Naive B cell (primary cell): ENCODE results near the gene ENKD1. TPM values are rescaled to one million over a fixed set of nuclear protein-coding genes. Genes with fewer than 3 reads are reported as not detected.

Source experiments
- ATAC-seq, 2 donors: fragments of 150-1000 bp; cut with Tn5 transposase; 2 replicates each; pipeline ENCODE4 v1.10.0; 2021; ENCODE audit warnings: low read depth in 2 of 2, mild to moderate bottlenecking in 2 of 2, moderate library complexity in 2 of 2
- DNase-seq: peaks from one replicate; pipeline ENCODE4 v3.0.0; 2022
- H3K27ac Mint-ChIP-seq, 6 donors: one replicate each; pipeline ENCODE4 v1.8.0; 2020 to 2022; ENCODE audit warnings: mild to moderate bottlenecking in 6 of 6, mixed read lengths in 6 of 6, moderate library complexity in 5 of 6, inconsistent platforms in 2 of 6
- H3K27me3 Mint-ChIP-seq, 3 donors: one replicate each; pipeline ENCODE4 v1.8.0; 2021 to 2022; ENCODE audit warnings: mixed read lengths in 3 of 3, mild to moderate bottlenecking in 1 of 3
- H3K36me3 Mint-ChIP-seq, 2 donors: one replicate each; pipeline ENCODE4 v1.8.0; 2020 to 2022; ENCODE audit warnings: mixed read lengths in 2 of 2, inconsistent platforms in 1 of 2, mild to moderate bottlenecking in 1 of 2
- H3K4me1 Mint-ChIP-seq, 3 donors: one replicate each; pipeline ENCODE4 v1.8.0; 2020 to 2022; ENCODE audit warnings: mixed read lengths in 3 of 3, inconsistent platforms in 1 of 3, mild to moderate bottlenecking in 1 of 3, moderate library complexity in 1 of 3
- H3K4me3 Mint-ChIP-seq, 8 donors: one replicate each; pipeline ENCODE4 v1.8.0; 2020 to 2022; ENCODE audit warnings: mild to moderate bottlenecking in 8 of 8, mixed read lengths in 8 of 8, moderate library complexity in 8 of 8, inconsistent platforms in 2 of 8
- H3K9me3 Mint-ChIP-seq, 7 donors: one replicate each; pipeline ENCODE4 v1.8.0; 2020 to 2022; ENCODE audit warnings: mixed read lengths in 7 of 7, mild to moderate bottlenecking in 5 of 7, inconsistent platforms in 2 of 7, moderate library complexity in 1 of 7
- polyA plus RNA-seq, 6 donors: library from polyadenylated mRNA; unstranded; fragments of 300-500 nt; fragmentation: Illumina TruSeq; gene quantifications; one replicate each; pipeline ENCODE4 v1.2.3, GENCODE V29; 2021; ENCODE audit warnings: low read depth in 6 of 6

The ENKD1 gene
- polyA plus RNA-seq, 6 donors from 2014 or later, result 1.2 to 2.6 (median 2.2) TPM; not detected in 1

DNA sequence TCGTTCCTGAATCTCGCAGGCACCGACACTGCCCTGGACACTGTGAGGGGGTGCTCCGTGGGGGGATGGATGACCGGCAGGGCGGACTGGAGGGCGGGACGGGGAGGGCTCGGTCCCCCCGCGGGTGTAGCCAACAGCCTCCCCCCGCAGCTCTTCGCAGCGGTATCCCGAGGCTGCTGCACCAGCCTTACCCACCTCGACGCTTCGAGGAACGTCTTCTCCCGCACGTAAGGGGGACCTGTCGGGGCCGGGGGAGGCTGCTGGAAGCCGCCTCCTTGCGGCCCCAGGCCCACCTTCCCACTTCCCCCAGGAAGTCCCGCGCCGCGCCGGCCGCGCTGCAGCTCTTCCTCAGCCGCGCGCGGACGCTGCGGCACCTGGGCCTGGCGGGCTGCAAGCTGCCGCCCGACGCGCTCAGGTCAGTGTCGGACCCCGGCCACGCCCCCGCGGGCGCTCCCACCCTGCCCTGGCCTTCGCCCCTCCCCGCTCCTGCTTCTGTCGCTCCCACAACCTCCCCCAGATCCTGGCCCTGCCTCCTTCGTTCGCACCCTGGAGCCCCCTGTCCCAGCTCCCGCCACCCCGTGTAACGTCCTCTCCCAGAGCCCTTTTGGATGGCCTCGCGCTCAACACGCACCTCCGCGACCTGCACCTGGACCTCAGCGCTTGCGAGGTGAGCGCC, 18.3 kb downstream of the ENKD1 start:
- peak overlapping the region in 1 of 6 donors; percentile 47 for H3K27ac Mint-ChIP-seq
- ATAC-seq, result no peak
- no peaks in the 10 kb centered on the region for H3K27me3 Mint-ChIP-seq
- DNase-seq, result no peak
- H3K4me3 Mint-ChIP-seq, result peak overlapping the region in 1 of 8 donors; percentile 23
- H3K36me3 Mint-ChIP-seq, result peaks cover 8 to 14% of the 10 kb centered on the region in 2 donors
- H3K4me1 Mint-ChIP-seq, result peaks cover 15 to 35% (median 19%) of the 10 kb centered on the region in 3 donors
- H3K9me3 Mint-ChIP-seq, result no peaks in the 10 kb centered on the region

GRCh38 chr16:67647681-67648080, 18.9 kb downstream of the ENKD1 start:
- no peaks in the 10 kb centered on the region for H3K27me3 Mint-ChIP-seq
- peak overlapping the region in 1 of 6 donors; percentile 43 for H3K27ac Mint-ChIP-seq
- no peak for ATAC-seq
- no peaks in the 10 kb centered on the region for H3K9me3 Mint-ChIP-seq
- DNase-seq, result no peak
- H3K4me3 Mint-ChIP-seq, result no peak overlapping the region
- peaks cover 8 to 14% of the 10 kb centered on the region in 2 donors for H3K36me3 Mint-ChIP-seq
- H3K4me1 Mint-ChIP-seq, result peaks cover 15 to 35% (median 19%) of the 10 kb centered on the region in 3 donors

DNA sequence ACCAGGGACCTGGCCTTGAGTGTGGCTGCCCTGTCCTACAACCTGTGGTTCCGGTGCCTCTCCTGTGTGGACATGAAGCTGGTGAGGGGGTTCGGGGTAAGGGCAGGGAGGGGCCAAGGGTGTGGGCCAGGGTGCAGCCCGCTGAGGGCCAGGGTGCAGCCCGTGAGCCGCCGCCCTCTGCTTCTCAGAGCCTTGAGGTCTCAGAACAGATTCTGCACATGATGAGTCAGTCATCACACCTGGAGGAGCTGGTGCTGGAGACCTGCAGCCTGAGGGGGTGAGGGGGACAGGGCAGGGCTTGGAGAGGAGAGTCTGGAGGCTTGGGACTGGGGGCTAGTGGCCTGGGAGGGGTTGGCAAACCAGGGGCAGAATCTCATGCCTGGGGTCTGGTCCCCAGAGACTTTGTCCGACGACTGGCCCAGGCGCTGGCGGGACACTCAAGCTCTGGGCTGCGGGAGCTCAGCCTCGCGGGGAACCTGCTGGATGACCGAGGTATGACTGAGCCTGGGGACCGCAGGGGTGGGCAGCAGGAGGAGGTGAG, 19.4 kb downstream of the ENKD1 start:
- peaks cover 15 to 35% (median 19%) of the 10 kb centered on the region in 3 donors for H3K4me1 Mint-ChIP-seq
- no peak for ATAC-seq
- peak overlapping the region in 1 of 6 donors; percentile 43 for H3K27ac Mint-ChIP-seq
- peaks cover 8 to 14% of the 10 kb centered on the region in 2 donors for H3K36me3 Mint-ChIP-seq
- H3K27me3 Mint-ChIP-seq, result no peaks in the 10 kb centered on the region
- DNase-seq, result no peak
- no peaks in the 10 kb centered on the region for H3K9me3 Mint-ChIP-seq
- H3K4me3 Mint-ChIP-seq, result peak overlapping the region in 3 of 8 donors; percentile 32 to 48 (median 45)

GRCh38 chr16:67645397-67646121, 21.0 kb downstream of the ENKD1 start:
- Mint-ChIP-seq H3K27ac (peak overlapping the region; percentile 47 to 95 (median 78)), H3K4me3 (peak overlapping the region; percentile 78 to 90 (median 85)), H3K36me3 (peaks cover 7 to 8% of the 10 kb centered on the region in 2 donors), H3K27me3 (no peaks in the 10 kb centered on the region), H3K9me3 (no peaks in the 10 kb centered on the region), H3K4me1 (peaks cover 11 to 23% (median 13%) of the 10 kb centered on the region in 3 donors)
- peak in 1 of 2 donors; percentile 13 for ATAC-seq
- no peak for DNase-seq

GRCh38 chr16:67644038-67644437, 22.5 kb downstream of the ENKD1 start:
- Mint-ChIP-seq H3K36me3 (no peaks in the 10 kb centered on the region), H3K27me3 (no peaks in the 10 kb centered on the region), H3K9me3 (no peaks in the 10 kb centered on the region), H3K4me3 (peak overlapping the region; percentile 29 to 90 (median 70)), H3K27ac (peak overlapping the region in 5 of 6 donors; percentile 38 to 90 (median 77)), H3K4me1 (peaks cover 4 to 21% (median 11%) of the 10 kb centered on the region in 3 donors)
- ATAC-seq, result no peak
- DNase-seq, result no peak

GRCh38 chr16:67641779-67642708, 24.5 kb downstream of the ENKD1 start:
- H3K27me3 Mint-ChIP-seq, result no peaks in the 10 kb centered on the region
- ATAC-seq, result no peak
- H3K4me3 Mint-ChIP-seq, result peak overlapping the region in 1 of 8 donors; percentile 9
- H3K27ac Mint-ChIP-seq, result peak overlapping the region in 1 of 6 donors; percentile 26
- no peaks in the 10 kb centered on the region for H3K9me3 Mint-ChIP-seq
- peaks cover 0 to under 1% of the 10 kb centered on the region in 2 donors for H3K36me3 Mint-ChIP-seq
- peaks cover 4 to 21% (median 11%) of the 10 kb centered on the region in 3 donors for H3K4me1 Mint-ChIP-seq
- DNase-seq, result no peak

GRCh38 chr16:67637625-67638024, 28.9 kb downstream of the ENKD1 start:
- Mint-ChIP-seq H3K9me3 (no peaks in the 10 kb centered on the region), H3K27me3 (no peaks in the 10 kb centered on the region), H3K27ac (peak overlapping the region in 3 of 6 donors; percentile 56 to 88 (median 65)), H3K4me1 (peaks cover 0 to 2% (median 0%) of the 10 kb centered on the region in 3 donors), H3K36me3 (peaks cover 0 to 4% of the 10 kb centered on the region in 2 donors), H3K4me3 (no peak overlapping the region)
- no peak for DNase-seq
- ATAC-seq, result no peak

GRCh38 chr16:67636713-67637112, 29.8 kb downstream of the ENKD1 start:
- Mint-ChIP-seq H3K9me3 (no peaks in the 10 kb centered on the region), H3K27ac (peak overlapping the region in 2 of 6 donors; percentile 53 to 67), H3K27me3 (no peaks in the 10 kb centered on the region), H3K36me3 (peaks cover 0 to 4% of the 10 kb centered on the region in 2 donors), H3K4me3 (peak overlapping the region in 1 of 8 donors; percentile 21), H3K4me1 (peaks cover 0 to 2% (median 0%) of the 10 kb centered on the region in 3 donors)
- no peak for ATAC-seq
- no peak for DNase-seq

DNA sequence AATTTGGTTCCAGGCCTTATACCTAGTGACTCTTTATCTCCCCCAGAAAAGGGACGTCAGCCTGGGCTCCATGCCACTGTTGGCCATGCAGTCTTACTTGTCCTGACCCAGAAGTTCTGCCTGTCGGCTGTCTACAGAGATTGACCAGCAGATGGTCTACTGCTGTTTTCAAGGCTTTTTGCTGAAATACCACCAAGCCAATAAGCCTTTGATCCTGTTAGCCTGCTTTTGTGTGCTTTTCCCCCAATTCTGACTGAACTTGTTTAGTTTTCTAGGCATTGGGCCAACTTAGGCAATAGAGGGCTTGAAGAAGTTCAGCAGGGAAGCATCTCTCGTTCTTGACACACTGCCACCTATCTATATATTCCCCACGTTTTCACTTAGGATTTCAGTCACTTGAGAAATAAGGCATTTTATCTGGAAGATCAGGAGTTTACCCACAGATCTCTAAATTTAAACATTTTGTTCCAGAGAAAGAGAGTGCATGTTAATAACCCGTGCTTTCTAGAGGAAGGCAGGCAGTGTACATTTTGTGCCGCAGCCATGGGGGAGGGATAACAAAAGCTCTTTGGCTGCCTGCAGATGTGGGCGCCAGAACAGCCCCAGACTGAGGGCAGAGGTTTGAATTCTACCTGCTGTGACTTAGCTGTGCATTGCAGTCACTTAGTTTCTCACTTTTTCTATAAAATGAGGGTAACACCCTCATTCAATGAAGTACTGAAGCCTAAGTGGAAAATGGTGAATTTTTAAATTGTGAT, 34.0 kb downstream of the ENKD1 start:
- no peaks in the 10 kb centered on the region for H3K9me3 Mint-ChIP-seq
- H3K27ac Mint-ChIP-seq, result no peak overlapping the region
- no peaks in the 10 kb centered on the region for H3K27me3 Mint-ChIP-seq
- ATAC-seq (no peak), DNase-seq (no peak)
- peaks cover 15 to 16% of the 10 kb centered on the region in 2 donors for H3K36me3 Mint-ChIP-seq
- peaks cover 0 to 5% (median 0%) of the 10 kb centered on the region in 3 donors for H3K4me1 Mint-ChIP-seq
- H3K4me3 Mint-ChIP-seq, result no peak overlapping the region

GRCh38 chr16:67628216-67628615, 38.3 kb downstream of the ENKD1 start:
- H3K4me1 Mint-ChIP-seq, result peaks cover 0 to 9% (median 6%) of the 10 kb centered on the region in 3 donors
- H3K4me3 Mint-ChIP-seq, result no peak overlapping the region
- DNase-seq (no peak), ATAC-seq (no peak)
- H3K9me3 Mint-ChIP-seq, result no peaks in the 10 kb centered on the region
- peak overlapping the region in 1 of 6 donors; percentile 62 for H3K27ac Mint-ChIP-seq
- peaks cover 11 to 25% of the 10 kb centered on the region in 2 donors for H3K36me3 Mint-ChIP-seq
- H3K27me3 Mint-ChIP-seq, result no peaks in the 10 kb centered on the region

GRCh38 chr16:67613808-67614207, 52.7 kb downstream of the ENKD1 start:
- no peak for DNase-seq
- Mint-ChIP-seq H3K27me3 (no peaks in the 10 kb centered on the region), H3K27ac (peak overlapping the region in 1 of 6 donors; percentile 14), H3K4me3 (no peak overlapping the region), H3K4me1 (peaks cover 0 to 5% (median 3%) of the 10 kb centered on the region in 3 donors), H3K9me3 (no peaks in the 10 kb centered on the region), H3K36me3 (peaks cover 12 to 26% of the 10 kb centered on the region in 2 donors)
- ATAC-seq, result no peak
